ENCODE results near the gene GARNL3.
A peak's percentile ranks its signal among the peaks of the same experiment; 100 is the strongest.

The GARNL3 gene

DNA sequence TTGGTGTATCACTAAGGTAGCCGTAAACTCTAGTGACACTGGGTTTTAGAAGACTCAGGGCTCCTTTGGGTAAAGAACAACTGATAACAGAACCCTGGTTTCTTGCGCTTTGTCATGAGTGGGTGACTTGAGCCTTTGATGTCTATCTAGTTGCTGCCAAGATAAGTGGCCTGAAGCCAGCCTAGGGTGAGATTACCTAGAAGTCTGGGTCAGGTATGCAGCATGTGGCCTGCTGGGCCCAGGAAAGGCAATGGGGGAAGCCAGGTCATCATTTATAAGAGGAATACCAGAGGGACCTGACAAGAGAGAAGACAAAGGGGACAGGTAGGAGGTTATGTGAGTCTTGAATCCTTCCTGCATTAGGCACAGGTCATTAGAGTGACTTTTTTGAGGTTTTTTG, 23.2 kb upstream of the GARNL3 start:
- no peak for DNase-seq

DNA sequence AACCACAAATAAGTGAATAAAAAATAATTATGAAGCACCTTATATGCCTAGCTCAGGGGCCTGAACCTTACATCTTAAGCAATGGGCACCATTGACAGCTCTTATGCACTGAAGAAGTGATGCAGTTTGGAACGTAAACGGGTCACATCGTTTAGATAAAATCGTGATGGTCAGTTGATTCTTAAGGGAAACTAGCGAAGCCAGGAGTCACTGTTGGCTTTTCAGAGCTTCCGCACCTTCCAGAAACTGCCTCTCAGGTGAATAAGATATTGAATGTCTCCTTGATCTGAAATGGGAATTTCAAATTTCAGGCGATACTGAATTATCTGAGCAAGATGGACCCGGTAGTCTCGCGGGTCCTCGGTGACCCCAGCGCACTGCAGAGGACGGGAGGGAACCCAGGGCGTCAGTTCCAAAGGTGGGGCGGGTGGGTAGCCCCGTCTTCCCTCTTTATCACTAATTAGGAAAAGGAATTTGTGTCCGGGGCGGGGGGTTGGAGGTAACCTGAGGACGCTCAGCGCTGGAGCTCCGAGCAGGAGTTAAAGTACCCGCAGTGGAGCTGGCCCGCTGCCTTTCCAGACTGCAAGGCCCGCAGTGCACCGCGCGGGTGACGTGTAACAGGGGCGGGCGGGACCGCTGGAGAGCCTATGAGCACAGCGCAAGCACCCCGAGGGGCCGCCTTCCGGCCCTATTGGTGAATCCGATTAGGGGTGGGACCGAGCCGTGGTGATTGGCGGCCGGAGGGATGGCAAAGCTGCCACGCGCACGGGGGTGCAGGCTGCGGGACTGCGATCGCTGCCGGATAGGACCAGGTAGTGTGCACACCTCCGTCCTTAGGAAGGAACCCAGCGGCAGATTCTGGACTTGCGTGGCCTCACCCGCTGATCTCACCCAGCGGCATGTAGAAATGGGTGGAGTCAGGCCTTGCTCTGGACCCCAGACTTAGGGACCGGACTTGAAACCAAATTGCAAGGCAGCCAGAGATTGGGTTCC, 19.7 kb upstream of the GARNL3 start:
- DNase-seq, result peak; percentile 77

DNA sequence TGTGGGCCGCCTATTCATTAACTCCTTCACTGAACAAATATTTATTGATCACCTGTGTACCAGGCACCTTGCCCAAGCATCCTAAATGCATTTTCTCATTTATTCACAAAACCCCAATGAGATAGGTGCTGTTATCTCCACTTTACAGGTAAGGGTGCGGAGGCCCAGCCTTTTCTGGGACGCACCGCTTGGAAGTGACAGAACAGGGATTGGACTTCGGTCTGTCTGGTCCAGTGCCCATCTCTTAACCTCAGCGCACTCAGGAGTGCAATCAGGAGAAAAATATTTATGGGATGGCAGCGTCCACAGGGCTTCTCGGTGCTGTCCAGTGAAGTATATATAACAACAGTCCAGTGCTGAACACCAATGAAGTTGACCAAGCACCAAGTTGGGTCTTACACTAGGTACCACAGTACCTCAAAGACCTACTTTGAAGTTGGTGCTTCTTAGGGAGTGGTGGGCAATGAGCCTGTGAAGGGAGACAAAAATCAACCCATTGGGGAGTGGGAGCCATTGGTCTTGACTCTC, 18.9 kb upstream of the GARNL3 start:
- DNase-seq, result no peak

DNA sequence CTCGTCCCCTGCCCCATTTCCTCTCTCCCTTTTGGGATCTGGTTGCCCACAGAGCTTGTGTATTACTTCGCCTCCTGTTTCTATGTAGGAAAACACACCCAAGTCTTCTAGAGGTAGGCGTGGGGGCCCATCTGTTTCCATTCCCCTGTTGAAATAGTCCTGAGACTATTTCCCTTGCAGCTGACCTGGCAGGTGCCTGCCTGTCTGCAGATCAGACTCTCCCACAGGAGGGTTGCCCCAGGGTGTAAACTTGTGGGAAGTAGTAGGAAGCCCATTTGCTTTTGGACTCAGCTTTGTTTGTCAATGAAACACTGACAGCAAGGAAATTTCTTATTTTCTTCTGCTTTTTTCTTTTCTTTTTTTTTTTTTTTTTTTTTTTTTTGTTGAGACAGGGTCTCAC, 16.3 kb upstream of the GARNL3 start:
- DNase-seq, result no peak

DNA sequence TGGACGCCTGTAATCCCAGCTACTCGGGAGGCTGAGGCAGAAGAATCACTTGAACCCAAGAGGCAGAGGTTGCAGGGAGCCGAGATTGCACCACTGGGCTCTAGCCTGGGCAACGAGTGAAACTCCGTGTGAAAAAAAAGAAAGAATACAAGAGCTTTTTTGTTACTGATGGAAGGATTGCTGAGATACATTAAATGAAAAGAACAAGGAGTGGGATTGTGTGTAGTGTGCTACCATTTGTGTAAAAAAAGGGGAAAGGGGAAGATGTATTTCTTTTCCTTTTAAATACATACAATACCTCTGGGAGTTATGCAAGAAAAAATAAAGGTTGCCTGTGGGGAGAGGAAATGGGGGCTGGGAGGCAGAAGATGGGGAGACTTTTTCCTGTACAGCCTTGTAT, 14.7 kb upstream of the GARNL3 start:
- no peak for DNase-seq

DNA sequence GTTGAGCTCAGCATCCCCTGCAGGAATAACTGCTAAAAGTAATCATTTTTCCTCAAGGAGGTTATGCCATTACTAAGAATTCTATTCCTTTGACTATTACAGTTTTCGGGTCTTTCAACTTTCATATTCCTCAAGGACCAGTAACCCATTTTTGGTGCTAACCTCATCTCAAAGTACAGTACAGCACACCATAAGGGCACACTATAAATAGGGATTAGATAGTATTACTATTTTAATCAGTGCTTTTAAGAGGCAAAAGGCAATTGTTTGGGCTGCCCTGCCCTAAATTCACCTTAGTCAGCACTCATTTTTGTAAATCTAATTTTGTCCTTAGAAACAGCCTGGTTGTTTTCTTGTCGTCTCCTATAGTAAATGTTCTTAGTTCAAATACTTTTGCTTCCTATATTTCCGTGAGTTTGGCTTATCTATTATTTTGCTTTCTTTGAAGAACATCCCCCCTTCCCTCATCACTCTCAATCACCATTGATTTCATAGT, 13.6 kb upstream of the GARNL3 start:
- DNase-seq, result no peak

DNA sequence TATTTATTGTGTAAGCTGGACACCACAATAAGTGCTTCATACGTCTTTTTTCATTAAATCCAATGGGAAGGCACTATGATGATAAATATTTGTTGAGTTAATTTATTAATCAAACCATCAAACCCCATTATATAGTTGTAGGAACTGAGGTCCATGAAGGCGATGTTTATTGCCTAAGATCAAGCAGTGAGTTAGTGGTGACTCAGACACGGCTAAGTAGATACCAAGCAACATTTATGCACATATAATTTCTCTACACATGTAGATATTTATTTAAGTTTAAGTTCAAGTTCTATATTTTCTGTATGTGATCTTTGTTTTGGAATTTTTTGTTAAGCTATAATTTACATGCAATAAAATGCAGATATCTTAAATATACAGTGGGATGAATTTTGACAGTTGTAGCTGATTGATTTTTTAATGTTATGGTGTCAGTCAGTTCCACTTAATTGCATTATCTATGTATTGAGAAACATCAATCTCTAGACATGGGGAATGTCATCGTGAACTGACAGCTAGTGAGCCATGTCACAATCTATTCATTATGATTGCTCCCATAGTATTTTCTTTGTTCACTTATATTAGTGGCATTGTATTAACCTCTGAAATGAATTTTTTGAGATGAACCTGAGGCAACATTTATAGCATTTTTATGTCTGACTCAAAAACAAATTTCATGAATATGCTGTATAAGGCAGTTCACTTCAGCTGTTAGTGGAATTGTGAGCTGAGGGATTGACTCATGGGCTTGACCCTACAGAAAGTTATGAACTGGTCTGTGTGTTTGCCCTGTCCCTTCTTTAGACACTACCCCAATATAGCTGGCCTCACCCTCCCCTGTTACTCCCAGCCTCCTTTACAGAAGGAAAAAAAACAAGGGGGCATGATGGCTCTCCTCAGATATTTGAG, 11.9 kb upstream of the GARNL3 start:
- DNase-seq, result no peak

DNA sequence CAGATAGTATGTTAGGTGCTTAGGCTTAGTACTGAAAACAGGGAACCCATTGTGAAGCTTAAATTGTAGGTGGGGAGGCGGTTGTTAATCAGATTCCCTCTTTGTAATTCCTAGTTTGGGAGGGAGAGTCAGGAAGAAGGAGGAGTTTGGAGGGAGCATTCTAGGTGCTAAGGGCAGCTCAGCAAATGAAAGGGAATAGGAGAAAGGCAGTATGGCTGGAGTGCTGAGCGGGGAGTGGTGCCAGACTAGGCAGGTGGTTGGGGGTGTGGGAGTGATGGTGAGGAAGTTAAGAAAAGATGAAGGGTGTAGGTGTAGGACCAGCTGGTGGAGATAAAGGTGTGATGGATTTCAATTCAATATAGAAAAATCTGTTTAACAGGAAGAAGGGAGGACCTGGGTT, 11.1 kb upstream of the GARNL3 start:
- no peak for DNase-seq

DNA sequence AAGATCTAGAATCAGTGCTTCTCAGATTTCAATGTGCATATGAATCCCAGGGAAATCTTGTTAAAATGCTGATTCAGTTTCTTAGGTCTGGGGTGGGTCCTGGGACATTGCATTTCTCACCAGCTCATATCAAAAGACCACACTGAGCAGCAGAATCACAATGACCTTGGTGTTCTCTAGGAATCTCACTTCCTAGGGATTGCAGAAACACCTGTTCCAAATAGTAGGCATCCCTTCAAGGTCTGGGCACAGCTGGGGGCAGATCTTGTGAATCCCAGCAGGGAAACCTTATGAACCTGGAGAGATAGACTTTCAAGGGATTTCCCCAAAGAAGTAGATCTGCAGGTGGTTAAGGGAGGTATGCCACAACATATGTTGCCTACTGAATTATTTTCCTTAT, 8.9 kb upstream of the GARNL3 start:
- no peak for DNase-seq

DNA sequence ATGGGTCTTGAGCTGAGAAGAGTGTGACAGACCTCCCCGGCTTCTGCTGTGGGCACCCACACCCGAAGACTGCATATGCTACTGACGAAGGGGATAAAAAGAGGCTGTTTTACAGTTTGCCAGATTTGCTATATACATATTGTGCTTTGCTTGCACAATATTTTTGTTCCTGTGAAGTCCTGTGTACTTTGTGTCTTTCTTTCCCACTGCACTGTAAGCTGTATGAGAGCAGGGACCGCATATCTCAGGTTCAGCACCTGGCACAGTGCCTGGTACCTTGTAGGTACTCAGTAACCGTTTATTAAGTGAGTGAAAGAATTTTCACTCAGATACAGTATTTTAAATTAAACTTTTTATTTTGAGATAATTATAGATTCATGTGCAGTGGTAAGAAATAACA, 8.2 kb upstream of the GARNL3 start:
- DNase-seq, result no peak

DNA sequence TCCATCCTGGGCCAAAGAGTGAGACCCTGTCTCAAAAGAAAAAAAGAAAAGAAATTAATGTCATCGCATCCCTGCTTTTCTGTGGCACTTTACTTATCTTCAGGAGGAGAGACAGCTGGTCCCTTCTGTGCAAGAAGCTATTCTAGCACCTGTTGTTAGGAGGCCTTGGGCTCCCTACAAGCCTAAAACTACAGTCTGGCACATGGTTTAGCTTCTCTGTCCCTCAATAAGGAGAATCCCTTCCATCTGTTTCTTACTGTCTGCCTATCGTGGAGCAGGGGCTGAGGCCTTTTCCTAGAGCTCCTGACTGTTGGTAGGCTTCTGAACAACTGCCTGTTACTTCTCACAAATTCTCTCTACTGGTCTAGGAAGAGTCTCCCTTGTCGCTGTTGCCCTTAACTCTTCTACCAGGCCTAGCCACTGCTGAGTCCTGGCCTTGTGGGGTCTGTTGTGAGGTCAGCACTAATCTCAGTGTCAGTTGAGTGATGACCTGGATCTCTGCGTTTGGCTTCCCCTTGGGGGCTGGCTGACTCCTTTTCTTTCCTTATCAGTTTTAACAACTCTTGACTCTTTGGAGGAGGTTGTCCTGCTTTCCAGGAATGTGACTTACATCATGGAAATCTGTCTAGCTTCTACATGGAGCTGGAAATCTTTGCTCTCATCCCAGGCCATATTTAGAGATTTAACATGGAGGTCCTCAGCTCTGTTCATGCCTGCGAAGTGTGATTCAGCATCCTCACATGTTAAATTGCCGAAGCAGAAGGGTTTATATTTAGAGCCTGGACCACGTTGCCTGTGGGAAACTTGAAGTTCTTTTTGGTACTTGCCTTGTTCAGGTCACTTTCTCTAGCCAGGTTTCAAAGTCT, 5.7 kb upstream of the GARNL3 start:
- DNase-seq, result no peak

DNA sequence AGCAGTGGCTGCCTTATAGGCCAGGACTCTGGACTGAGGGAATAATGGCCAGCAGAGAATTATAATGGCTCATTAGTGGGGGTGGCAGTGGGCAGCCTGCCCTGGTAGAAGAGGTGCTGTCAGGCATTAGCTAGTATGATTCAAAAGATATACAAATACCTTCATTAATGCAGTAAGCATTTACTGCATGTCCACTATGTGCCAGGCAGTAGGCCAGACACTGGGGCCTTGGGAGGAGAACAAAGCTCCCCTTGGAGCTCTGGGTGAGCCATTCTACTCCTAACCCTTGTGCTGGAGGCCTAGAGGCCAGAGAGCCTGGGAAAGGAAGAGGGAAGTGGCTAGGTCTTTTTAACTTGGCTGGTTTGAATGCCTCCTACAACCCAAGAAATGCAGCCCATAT, 2.0 kb upstream of the GARNL3 start:
- DNase-seq, result no peak

DNA sequence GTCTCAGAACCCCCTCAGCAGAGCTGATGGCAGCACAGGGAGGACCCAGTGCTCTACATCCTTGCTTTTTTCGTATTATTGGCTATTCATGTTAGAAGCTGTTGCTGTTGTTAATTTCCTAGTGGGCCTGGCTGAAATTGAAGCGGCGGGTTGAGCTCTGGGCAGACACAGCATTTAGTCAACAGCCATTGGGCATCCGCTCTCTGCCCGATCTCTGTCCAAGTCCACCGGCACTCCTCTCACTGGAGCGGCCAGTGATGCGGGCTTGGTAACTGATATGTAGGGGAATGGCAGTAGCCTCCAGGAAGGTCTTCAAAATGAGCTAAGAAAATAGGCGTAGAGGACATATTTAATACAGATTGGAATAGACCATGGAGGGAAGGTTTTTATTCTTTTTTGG, 1.3 kb upstream of the GARNL3 start:
- no peak for DNase-seq

DNA sequence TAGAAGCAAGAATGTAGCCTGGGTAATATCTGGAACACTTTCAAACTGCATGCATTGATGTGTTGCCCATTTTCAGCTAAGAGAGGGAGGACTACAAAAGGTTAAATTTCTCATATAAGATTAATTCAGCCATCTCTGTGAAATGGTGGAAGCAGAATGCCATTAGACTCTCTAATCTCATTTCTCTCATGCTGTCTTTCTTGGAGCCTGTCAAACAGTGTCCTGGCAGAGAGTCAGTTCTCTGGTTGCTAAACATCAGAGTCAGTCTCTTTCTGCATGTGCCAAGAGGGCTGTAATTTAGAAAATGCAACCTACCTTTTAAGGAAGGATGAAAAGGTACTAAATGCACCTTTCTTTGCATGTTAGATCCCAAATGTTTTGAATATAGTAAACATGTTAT, 910 bp upstream of the GARNL3 start:
- DNase-seq, result no peak

DNA sequence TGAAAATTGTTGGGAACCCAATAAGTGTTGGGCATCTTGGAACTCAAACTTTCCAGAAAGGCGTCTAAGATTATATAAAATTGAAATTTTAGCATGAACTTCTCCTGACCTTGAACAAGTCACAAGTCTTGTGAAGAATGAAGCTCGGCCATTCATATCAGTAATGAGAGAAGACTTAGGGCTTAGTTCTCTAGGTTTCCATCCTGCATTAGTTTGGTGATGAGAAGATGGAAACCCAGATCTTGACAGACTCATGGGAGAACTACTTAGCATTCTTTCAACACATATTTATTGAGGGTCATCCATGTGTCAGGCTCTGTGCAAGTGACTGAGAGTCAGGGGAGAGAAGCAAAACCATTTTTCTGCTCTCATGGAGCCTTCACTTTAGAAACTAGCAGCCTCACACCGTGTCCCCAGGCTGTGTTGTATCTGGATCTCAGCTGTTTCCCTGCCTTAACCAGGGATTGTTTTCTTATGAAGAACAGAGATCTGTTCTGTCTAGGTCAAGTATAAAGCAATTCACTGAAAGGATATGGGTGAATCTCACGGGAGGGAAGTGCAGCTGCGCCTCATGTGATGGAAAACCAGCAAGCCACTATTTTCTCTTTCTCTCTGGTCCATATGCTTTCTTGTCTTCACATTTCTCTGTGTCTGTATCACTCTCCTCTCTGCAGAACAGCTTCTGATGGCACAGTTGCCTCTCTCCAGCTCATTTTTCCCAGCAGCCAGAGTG, 3.4 kb downstream of the GARNL3 start:
- no peak for DNase-seq

DNA sequence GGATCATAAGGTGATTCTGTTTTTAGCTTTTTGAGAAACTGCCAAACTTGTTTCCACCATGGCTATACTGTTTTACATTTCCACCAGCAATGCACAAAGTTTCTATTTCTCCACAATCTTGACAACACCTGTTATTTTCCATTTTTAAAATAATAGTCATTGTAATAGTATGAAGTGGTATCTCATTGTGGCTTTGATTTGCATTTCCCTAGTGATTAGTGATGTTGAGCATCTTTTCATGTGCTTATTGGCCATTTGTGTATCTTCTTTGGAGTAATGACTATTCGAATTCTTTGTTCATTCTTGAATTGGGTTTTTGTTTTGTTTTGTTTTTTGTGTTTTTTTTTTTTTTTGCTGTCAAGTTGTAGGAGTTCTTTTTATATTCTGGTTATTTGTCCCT, 4.9 kb downstream of the GARNL3 start:
- DNase-seq, result no peak

DNA sequence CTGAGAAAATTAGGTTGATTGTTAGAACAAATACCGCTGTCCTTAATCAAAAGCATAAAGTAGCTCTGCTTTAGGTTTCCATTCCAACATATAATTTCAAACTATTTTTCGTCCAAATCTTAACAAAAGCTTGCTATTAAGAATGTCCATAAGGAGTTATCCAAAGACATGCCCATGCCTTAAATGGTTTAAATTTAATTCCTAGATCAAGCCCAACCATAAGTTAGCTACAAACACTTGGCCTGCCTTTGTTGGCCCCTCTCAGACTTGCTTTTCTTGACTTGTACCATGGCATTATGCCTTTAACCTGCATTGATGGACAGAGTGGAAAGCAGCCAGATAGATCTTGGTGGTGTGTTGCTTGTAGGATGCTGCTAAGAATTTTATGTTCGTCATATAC, 8.8 kb downstream of the GARNL3 start:
- no peak for DNase-seq

DNA sequence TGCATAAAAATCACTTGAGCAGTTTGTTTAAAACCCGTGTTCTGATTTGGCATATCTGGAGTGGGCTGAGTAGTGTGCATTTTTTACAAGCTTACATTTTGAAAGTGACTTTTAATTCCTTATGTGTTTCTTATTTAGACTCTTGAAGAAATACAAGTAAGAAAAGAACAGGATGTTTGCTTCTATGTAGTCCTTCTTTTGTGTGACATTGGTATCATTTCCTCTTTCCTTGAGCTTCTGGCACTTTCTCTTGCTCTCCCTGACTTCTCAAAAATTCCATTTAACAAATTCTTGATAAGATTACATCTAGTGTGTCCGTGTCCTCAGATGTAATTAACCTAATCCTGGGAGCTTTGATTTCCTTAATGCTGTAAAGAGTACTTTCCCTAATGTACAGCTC, 12.5 kb downstream of the GARNL3 start:
- no peak for DNase-seq

DNA sequence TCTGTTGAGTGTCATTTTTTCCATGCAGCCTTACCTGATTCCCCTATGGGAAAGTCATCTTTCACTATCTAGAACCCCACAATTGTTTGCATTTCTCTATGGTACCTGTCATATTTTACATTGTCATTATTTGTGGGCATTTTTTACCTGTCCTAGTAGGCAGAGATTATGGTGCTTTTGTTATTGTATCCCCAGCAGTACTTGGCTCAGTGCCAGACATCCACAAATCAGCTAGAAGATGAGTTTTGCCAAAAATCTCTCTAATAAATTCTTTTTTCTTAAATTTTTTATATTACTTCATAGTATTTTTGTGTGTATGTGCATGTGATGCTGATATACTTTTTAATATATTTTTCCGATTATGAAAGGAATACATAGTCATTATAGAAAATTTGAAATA, 13.2 kb downstream of the GARNL3 start:
- no peak for DNase-seq

DNA sequence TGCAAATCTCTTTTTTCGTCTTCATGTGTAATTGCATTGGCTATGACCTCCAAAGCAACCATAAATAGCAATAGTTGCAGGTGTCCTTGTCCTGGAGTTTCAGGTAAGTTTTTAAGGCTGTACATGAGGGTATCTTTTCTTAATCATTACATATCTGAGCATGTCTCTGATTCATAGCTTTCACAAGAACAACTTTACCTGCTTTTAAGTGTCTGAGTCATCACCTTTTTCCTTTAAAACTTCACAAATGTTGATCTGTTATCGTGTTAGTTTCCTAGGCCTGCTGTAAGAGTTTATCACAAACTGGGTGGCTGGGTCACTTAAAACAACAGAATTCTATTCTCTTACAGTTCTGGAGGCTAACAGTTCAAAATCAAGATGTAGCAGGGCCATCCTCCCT, 13.8 kb downstream of the GARNL3 start:
- no peak for DNase-seq

DNA sequence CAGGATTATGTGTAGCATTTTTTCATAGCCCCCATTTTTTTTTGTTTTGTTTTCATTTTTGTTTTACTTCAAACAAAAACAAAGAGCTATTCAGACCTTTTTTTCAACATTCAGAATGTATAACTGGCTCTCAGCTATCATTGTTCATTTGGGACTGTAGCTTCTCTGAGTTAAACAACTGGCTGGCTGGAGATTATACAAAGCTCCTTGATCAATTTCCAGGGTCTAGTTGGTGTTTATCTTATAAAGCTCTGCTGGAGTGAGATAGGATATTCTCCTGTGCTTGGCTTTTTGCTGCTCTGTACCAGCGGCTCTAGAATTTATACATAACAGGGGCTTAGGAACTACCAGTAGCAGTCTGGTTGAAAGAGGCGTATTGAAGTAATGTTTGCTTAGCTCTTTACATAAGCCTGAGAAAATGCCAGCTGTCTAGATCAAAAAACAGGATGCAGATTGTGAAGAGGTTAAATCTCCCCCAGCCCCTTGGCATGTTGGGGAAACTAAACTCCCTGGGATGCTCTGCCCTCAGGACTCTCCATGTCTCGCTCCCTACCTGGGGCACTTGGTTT, 15.2 kb downstream of the GARNL3 start:
- no peak for DNase-seq
